ENCODE results near the gene INSR.

- TF ChIP-seq CTCF (IDR thresholded peaks at IDR 0.05) (no peak), POLR2A (IDR thresholded peaks at IDR 0.05) (no peak), EP300 (IDR thresholded peaks at IDR 0.05) (no peak)
Measured at GRCh38 chr19:7266832-7267231, 27.4 kb downstream of the INSR start.
